HG03280 (cell line): ENCODE results near the gene GINS2.

Source experiments
- ATAC-seq: cut with Tn5 transposase; IDR thresholded peaks from one replicate; pipeline ENCODE4 v1.9.1; 2021; ENCODE audit warnings: mild to moderate bottlenecking, moderate library complexity; ENCODE audit not compliant: unreplicated experiment

The GINS2 gene

GRCh38 chr16:85716680-85717038, 27.9 kb upstream of the GINS2 start:
- ATAC-seq, result no peak

DNA sequence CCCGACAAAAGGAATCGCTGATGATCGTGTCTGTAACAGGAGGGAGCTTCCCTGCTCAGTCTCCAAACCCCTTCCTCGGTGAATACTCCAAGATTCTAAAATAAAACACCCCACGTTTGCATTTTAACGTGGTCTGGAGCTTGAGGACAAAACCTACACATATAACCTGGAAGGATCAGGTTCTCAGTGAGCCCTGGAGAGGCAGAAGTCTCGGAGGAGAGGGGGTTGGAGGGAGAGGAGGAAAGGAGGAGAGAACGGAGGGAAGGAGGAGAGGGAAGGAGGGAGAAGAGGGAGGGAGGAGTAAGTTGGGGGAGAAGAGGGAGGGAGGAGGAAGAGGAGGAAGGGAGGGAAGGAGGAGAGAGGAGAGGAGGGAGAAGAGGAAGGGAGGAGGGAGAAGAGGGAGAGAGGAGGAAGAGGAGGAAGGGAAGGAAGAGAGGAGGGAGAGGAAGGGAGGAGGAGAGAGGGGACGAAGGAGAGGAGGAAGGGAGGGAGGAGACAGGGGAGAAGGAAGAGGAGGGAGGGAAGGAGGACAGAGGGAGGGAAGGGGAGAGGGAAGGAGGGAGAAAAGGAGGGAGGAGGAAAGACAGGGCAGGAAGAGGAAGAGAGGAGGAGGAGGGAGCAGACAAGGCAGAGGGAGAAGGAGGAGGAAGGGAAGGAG, 27.4 kb upstream of the GINS2 start:
- ATAC-seq, result no peak

DNA sequence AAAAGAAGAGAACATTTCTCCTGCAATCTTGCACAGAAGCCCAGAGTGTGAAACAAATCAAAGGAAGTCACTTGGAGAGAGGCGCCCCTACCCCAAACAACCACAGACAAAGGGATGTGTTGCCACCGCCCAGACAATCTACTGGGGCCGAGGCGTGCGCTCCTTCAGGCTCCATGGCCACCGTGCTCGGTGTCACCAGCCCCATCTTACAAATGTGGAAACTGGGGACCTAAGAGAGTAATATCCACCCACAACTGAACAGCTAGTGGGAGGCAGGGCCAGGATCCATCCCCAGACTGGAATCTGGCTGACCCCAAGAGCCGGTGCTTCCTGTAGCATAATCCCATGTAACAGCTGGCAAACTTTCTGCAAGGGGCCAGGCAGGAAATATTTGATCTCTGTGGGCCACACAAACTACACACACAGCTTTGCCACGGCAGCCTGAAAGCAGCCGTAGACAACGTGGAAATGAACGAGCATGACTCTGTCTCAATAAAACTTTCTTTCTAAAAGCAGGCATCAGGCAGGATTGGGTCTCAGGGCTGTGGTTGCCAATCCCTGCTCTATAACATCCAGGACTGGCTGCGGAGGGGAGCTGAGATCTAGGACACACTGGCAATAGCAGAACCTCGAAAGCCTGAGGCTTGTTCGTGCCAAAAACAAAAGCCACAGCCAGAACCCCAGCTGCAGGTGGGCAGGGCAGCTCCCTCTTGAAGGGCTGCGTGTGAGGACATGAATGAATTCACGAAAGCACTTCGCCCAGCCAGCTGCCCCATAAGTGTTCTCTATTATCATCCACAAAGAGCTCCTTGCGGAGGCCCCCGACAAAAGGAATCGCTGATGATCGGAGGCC, 26.6 kb upstream of the GINS2 start:
- ATAC-seq, result no peak

DNA sequence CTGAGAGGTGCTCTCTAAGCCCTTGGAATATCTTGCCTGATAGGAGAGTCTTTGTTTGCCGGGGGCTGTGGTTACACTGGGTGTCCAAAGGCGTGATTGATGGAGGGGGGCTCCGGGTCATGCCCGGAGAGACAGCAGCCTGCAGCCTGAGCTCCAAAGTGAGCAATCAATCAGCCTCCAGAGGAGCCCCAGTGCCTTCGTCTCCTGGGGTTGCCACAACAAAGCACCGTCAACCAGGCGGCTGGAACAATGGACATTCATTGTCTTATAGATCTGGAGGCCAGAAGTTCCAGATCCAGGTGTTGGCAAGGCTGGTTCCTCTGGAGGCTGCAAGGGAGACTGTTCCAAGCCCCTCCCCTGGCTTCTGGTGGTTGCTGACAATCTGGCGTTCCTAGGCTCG, 24.0 kb upstream of the GINS2 start:
- ATAC-seq, result no peak

DNA sequence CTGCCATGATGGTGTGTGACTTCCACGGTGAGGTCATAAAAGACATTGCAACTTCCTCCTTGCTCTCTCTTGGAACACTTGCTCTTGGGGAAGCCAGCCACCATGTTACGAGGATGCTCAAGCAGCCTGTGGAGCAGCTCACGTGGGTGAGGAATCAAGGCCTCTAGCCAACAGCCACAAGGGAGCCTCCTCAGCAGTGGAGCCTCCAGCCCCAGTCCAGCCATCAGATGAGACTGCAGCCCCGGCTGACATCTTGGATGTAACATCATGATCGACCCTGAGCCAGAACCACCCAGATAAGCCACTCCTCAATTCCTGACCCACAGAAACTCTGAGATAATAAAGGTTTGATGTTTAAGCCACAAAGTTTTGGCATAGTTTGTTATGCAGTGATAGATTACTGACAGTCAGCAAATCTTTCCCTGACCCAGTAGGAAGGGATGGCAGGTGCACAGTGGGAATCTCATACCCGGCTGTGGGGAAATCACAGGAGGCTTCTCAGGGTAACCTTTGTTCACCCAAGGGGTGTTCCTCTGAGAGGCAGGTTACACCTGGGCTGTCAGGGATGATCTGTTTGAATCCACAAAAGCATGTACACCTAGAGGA, 23.3 kb upstream of the GINS2 start:
- ATAC-seq, result no peak

- ATAC-seq, result no peak
Observed at GRCh38 chr16:85710732-85711131, 22.0 kb upstream of the GINS2 start.

DNA sequence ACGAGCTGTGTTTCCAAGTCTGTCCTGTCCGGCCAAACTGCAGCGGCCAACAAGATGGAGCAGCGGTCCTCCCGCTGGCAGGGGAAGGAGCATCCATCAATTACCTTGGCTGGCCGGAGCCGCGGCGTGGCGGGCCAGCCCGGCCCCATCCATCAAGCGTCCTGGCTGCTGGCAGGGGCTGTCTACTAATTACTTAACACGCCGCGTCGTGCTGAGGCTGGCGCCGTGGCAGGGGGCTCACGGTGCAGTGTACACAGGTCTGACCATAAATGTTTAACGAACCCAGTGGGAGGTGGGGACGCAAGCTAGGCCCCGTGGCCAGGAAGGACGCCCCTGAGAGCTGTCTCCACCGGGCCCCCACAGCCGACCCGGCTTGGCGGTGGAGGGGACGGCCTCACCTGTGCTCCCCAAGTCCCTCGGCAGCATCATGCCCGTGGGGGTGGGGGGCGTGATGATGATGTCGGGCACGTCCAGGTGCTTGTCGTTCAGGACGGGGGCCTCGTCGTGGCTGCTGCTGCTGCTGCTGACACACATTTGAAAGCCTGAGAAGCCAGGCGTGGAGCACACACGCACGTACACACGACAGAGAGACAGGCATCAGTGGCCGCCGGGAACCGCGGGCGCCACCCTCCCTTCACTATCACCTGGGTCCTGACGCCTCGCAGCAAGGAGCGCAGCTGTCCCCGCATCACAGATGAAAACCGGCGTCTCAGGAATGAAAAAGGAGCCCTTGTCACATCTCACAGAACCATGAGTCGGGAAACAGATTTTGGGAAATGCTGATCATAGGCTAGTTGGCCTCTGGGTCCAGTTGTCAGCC, 21.2 kb upstream of the GINS2 start:
- no peak for ATAC-seq

GRCh38 chr16:85708338-85708737, 19.6 kb upstream of the GINS2 start:
- no peak for ATAC-seq

- ATAC-seq, result no peak
Observed at GRCh38 chr16:85707528-85708095, 18.9 kb upstream of the GINS2 start.

DNA sequence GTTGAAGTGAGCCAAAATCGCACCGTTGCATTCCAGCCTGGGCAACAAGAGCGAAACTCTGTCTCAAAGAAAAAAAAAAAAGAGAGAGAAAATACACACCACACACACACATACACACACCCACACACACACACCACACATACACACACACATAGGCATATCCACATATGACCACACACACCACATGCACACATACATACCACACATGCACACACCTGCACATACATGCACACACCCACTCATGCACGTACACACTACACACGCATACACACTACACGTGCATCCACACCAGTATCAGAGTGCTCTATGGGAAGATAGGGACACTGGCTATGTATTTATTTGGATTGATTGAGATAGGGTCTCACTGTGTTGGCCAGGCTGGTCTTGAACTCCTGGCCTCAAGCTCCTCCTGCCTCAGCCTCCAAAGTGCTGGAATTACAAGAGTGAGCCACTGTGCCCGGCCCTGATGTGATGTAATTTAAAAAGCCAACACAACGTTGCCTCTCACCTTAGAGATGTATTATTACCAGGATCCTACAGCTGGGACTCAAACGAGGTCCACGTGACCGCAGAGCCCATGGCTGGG, 17.8 kb upstream of the GINS2 start:
- ATAC-seq, result no peak

DNA sequence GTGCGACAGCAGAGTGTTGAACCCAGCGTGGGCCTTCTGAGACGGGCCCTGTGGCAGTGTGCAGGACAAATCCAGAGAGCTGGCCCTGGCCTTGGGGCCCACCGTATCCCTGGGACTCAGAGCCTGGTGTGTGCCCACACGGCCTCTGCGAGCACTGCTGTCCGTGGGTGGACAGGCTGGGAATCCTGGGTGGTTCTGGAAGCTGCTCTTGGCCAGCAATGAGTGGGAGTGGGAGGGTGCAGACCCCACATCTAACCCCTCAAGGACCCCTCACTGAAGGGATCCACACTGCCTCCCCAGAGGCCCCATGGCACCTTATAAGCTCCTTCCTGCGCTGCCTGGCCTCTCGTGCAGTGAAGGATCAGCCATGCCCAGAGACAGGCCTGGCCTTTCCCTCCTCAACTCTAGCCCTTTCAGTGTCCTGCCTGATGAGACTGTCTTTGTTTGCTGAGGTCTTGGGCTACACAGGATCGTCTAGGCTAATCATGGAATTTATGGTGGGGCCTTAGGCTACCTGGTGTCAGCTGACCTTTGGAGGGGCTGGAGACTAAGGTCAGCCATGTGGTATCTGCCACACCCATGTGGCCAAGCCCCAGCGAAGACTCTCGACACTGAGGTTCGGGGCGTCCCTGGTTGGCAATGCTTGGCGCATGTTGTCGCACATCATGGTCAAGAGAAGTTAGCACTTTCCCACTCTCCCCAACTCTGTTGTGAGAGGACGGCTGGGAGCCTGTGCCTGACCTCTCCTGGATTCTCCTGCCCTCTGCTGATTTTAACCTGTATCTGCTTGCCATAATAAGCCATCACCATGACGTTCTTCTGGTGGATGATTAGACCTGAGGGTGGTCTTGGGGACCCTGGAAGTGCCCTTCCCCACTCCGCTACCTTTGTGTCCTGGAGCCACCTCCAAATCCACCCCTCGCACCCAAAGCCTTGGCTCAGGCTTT, 16.4 kb upstream of the GINS2 start:
- no peak for ATAC-seq

DNA sequence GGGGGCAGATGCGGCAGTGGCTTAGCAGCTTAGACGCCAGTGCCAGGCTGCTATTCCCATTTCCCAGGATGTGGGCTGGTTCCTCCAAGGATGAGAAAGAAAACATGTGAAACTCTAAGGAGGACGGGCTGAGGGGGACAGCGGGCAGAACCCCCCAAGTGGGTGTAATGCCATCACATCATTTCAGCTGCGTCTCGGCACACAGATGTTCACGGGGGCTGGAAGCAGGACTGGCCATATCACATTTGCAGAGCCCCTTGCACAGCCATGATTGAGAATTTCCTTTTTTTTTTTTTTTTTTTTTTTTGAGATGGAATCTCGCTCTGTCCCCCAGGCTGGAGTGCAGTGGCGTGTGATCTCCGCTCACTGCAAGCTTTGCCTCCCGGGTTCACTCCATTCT, 15.3 kb upstream of the GINS2 start:
- no peak for ATAC-seq

DNA sequence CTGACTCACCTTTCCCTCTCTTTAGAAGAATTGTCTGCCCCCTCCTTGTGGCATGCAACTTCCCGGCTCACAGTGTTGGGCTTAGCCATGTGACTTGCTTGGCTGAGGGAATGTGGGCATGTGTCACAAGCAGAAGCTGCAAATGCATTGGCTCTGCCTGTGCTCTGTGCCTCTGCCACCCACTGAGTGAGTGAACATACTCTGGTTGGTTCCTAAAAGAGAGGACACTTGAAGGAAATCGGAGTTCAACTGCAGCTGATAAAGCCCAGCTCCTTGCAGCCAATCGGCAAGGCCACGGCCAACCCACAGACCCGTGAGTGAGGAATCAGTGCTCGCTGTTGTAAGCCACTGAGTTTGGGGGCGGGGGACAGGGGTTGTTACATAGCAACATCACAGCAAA, 10.9 kb upstream of the GINS2 start:
- ATAC-seq, result no peak

DNA sequence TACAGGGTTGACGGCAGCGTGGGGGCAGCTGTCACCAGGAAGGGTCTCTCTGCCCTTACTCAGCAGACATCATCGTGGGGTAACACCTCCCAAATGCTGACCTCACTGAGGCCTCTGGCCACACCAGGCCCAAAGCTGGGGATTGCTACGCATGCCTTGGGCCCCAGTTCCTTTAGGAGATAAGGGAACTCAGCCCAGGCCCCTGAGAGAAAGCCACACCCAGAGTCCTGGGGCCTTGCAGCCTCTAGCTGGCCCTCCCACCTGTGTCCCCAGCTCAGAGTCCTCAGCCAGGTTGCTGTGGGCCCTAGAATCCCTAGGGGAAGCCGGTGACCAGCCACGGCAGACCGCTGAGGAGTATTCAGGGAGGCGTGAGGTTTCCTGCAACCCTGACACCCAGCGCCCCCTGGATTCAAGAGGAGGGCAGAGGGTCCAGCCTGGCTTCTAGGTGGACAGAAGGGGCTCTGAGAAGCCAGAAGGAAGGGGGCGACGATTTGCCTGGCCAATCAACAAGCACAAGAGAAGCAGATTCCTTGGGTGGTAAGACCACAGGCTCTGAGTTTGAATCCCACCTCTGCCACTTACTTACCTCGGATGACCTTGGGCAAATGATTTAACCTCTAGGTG, 10.3 kb upstream of the GINS2 start:
- no peak for ATAC-seq

DNA sequence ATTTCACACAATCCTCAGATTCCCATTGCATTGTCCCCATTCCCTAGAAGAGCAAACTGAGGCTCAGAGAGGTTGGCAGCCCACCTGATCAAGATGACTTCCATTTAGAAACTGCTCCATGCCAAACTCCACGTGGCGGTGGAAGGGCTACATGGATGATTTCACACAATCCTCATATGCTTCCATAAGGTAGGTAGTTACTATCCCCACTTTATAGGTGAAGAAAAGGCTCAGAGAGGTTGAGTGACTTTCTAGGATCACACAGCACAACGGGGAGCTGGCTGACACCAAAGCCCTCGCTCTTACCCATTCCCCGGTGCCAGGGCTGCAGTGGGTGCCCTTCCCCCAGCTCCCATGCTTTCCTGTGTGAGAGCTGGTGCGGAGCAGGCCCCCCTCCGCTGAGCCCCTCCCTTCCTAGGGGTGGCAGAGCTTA, 9.7 kb upstream of the GINS2 start:
- ATAC-seq, result no peak

GRCh38 chr16:85697431-85697830, 8.7 kb upstream of the GINS2 start:
- no peak for ATAC-seq

DNA sequence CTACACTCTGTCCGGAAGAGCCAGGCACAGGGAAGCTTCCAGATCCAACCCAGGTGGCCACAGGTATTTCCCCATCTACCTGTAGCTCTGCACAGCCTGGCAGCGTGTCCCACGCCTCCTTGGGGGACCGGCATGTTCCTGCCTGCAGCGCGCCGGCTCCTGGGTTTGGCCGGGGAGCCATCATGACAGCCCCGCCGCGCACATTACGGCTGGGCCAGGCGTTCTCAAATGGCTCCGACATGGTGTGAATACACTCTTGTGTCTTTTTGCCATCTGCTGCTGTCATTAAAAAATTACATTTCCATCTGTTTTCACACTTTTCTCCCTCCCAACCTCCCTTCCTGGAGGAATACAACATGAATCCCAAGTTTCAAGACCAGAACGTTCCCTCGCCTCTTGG, 8.0 kb upstream of the GINS2 start:
- ATAC-seq, result no peak

- ATAC-seq, result no peak
Observed at GRCh38 chr16:85695196-85696128, 6.7 kb upstream of the GINS2 start.
